A549 treated with Hydrocortisone at 1 μM for 4 hours (cell line): ENCODE data around the gene CCDC102A. TPM values are rescaled to one million over a fixed set of nuclear protein-coding genes. Genes with fewer than 3 reads are reported as not detected.

Experiments
- total RNA-seq: library from RNA; stranded (reverse); fragments of 200-300 nt; extraction: Qiagen RNA extraction; gene quantifications from 5 replicates; pipeline ENCODE4 v1.2.3, GENCODE V29; 2022

Gene CCDC102A
- total RNA-seq, result 6.8 to 10.1 TPM (median 7.3 TPM) in 5 replicates

GRCh38 chr16:57536306-57537193, at the start of gene CCDC102A:
Gene CCDC102A, minus strand, starts transcription at chr16:57536571. Its CDS starts 7,394 bp downstream, at chr16:57529177.

GRCh38 chr16:57485916-57486857, 50.2 kb downstream of the CCDC102A start, which contains the start of gene DOK4:
Gene DOK4, minus strand, starts transcription at chr16:57486493. Its CDS starts 6,986 bp downstream, at chr16:57479507.

DNA sequence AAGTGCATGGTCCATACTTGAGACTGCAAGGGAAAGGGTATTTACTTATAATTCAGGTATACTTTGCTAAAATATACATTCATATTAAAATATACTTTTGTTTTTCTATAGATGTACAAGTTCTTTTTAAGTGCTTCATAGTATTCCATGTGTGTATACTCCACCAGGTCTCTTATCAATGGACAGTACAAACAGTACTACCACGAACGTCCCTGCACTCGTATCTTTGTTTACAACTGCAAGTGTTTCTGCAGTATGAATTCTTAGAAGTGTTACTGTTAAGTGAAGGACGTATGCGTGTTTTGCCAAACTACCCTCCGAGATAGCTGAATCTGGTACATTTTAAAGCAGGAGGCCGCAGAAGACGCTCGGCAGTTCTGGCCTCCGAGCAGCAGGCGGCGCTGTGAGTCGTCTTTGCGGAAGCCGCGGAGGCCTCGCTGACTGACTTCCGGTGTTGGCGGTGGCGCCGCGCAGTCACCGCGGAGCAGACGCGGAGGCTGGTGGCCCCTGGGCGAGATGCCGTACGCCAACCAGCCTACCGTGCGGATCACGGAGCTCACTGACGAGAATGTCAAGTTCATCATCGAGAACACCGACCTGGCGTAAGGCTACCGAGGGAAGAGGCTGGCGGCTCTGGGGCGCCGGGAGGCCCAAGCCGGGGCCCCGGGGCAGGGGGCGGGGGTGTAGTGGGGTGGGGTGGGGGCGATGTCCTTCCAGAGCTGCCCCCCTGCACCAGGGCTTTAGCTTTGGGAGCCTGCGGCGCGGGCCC, 74.0 kb downstream of the CCDC102A start, which contains the start of gene POLR2C:
POLR2C (plus strand) TSS at position 471 of the 769 bp plus-strand sequence; CDS start at position 517, 46 bp downstream.

Other genes with a start within 250 kb of the CCDC102A start
- 0.05 to 0.07 TPM in 2 of 5 replicates, not detected in the others for gene CCL22, start 177.8 kb downstream of the CCDC102A start, total RNA-seq
- gene CX3CL1, start 164.1 kb downstream of the CCDC102A start, total RNA-seq, result 0.08 to 0.22 TPM (median 0.11 TPM) in 5 replicates
- gene CCL17, start 131.8 kb downstream of the CCDC102A start, total RNA-seq, result not detected in 5 replicates
- gene CIAPIN1, start 89.2 kb downstream of the CCDC102A start, total RNA-seq, result 73.4 to 99.4 TPM (median 77.7 TPM) in 5 replicates
- 43.7 to 49.3 TPM (median 48.8 TPM) in 5 replicates for gene COQ9, start 89.1 kb downstream of the CCDC102A start, total RNA-seq
- 106 to 183 TPM (median 107 TPM) in 5 replicates for gene POLR2C, start 73.9 kb downstream of the CCDC102A start, total RNA-seq
- gene DOK4, start 50.1 kb downstream of the CCDC102A start, total RNA-seq, result 28.2 to 41.6 TPM (median 35.7 TPM) in 5 replicates
- gene ADGRG5, start 6.1 kb upstream of the CCDC102A start, total RNA-seq, result 0.06 to 0.09 TPM (median 0.08 TPM) in 4 of 5 replicates, not detected in the other
- gene ADGRG1, start 92.1 kb upstream of the CCDC102A start, total RNA-seq, result 143 to 209 TPM (median 198 TPM) in 5 replicates
- 0.41 to 0.88 TPM (median 0.46 TPM) in 5 replicates for gene ADGRG3, start 131.7 kb upstream of the CCDC102A start, total RNA-seq
- 0.06 to 0.23 TPM (median 0.10 TPM) in 4 of 5 replicates, not detected in the other for gene DRC7, start 158.2 kb upstream of the CCDC102A start, total RNA-seq
- 16.4 to 19.8 TPM (median 18.7 TPM) in 5 replicates for gene KATNB1, start 199.2 kb upstream of the CCDC102A start, total RNA-seq